Measurements from ENCODE around the gene HSD11B2.

The HSD11B2 gene

DNA sequence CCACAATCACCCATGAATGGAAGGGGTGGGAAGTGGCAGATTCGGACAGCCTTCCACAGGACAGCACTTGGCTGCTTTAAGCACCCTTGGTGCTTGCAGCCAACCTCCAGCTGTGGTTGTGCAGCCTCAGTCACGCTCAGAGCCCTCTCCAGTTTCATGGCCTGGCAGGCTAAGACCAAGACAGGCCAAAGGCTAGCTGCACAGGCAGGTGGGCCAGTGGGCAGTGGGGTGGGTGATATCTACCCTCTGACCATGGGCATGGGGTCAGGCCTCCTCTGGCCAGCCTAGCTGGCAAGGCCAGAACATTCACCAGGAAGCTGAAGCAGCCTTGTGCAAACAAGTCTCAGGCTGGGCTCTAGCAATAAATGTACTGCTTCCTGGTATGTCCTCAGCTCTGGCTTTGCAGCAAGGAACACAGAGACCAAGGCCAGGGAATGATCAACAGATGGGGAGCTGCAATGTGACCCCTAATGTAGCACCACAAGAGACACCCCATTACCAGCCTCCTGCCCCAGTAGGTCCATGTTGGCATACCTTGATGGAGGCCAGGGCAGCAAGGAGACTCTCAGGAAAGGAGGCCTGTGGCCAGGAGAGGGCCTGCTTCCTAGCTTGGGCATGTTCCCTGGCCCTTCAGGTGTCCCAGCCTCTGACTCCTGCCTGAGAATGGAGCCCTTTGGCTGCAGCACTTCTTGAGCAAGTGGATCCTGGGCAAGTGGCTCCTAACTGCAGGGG lies 20.9 kb downstream of the HSD11B2 start:
- no peak for DNase-seq (ENCODE audit: low spot score)

- no peak for DNase-seq (ENCODE audit: low spot score)
These were observed 23.2 kb downstream of the HSD11B2 start for GRCh38 chr16:67454104-67454503.

- DNase-seq (ENCODE audit: low spot score), result no peak
These were observed 23.9 kb downstream of the HSD11B2 start for GRCh38 chr16:67454852-67455251.

DNA sequence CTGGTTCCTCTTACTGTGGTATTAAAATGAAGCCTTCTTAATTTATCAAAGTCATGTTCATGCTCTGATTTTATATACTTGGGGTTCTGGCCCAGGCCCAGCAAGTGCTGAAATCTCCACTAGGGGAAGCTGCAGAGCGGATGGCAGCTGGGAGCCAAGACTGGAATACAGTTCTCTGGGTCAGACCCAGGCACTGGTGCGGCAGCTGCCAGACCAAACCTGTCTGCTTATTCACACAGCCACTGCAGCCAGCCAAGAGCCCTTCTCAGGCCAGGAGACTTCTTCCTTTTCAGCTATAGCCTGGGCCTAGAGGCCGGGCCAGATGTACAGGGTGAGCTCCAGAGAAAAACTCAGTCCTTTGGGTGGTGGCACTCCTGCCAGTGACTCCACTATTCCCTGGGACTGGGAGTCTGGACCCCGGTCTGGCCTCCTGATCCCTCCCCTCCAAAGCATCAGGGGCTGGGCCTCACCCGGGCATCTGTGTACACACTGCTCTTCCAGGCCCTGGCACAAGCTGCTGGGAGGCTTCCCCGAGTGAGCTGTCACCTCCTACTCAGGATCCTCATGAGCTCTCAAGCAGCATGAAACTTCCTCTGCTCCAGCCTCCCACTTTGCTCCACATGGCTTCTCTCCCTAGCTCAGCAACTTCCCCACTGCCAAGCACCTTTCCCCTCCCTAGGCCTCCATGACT lies 25.6 kb downstream of the HSD11B2 start:
- no peak for DNase-seq (ENCODE audit: low spot score)

DNA sequence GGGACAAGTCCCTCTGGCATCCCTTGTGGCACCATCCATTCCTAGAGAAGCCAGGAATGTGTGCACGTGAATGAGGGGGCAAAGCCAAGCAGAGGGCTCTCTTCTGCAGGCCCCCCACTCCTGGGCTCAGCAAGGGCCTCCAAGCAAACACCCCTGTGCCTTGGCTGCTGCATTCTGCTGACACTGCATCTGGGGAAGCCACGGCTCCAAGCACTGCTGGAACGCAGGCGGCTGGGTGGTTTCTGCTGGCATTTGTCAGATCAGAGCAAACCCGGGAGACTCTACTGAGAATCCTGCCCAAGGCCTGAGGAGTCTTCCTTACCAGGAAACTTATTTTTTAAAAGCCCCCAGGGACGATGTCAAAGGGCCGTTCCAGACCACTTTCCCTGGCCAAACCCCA lies 26.7 kb downstream of the HSD11B2 start:
- DNase-seq (ENCODE audit: low spot score), result no peak

- no peak for DNase-seq (ENCODE audit: low spot score)
These were observed 27.3 kb downstream of the HSD11B2 start for GRCh38 chr16:67458121-67458641.

DNA sequence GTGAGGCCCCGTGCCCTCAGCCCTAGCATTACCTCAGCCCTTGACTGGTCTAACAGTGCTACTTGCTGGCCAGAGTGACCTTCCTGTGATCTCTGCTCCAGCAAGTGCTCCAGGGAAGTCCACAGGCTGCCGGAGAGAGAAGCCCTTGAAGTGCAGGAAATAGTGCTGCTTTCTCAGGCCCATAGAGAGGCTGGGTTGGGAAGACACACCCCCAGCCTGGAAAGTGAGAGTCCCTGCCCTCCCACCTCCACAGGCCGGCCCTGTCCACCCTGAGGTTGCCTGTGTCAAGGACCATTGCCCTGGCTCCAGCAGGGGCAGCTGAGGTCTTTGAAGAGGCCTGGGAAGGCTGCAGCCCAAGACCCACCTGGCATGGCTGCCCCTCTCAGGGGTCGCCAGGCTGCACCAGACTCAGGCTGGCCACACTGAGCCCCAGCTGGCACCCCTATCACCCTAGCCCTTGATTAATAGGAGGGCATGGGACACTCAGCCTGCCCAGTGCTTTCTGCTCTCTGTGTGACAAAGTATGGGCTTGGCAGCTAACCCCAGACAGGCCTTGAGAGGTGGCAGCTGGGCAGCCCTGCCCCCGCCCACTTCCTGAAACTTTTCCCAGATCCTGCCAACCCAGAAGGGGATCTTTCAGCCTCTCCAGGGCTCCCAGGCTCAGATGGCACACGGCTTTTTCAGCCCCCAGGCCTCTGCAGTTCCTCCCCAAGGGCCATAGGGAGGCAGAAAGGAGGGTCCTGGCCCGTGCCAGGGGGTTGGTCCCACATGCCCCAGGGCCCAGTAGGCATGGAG lies 28.3 kb downstream of the HSD11B2 start:
- DNase-seq (ENCODE audit: low spot score), result no peak

DNA sequence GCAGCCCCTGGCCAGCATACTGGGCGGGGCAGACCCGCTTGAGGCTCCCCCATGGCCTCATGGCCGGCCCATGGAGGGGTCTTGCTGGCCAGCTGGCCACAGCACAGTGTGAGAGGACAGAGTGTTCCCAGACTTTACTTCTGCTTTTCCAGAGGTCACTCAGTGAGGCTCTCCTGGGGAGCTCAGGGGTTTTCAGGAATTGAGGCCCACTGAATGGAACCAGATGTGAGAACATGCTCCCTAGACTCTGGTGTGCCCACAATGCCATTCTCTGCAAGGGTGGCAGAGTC lies 28.9 kb downstream of the HSD11B2 start:
- no peak for DNase-seq (ENCODE audit: low spot score)

GRCh38 chr16:67460168-67460567 lies 29.2 kb downstream of the HSD11B2 start:
- DNase-seq (ENCODE audit: low spot score), result no peak

DNA sequence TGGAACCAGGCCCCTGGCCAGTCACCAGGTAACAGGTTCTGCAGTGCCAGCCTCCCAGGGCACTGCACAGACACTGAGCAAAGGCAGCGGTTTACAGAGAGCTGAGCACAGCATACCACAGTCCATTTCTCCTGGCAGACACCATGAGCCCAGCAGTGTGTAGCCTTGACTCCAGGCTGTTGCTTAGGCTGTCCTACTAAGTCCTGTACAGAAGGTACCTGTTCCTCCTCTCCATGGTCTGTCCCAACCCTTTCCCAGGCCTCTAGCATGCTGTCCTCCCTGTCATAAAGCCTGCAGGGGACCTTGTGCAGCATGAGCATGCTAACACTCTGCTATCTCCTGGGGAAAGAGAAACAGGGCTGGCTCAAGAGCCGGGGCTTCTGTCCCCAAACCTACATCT lies 30.0 kb downstream of the HSD11B2 start:
- no peak for DNase-seq (ENCODE audit: low spot score)

DNA sequence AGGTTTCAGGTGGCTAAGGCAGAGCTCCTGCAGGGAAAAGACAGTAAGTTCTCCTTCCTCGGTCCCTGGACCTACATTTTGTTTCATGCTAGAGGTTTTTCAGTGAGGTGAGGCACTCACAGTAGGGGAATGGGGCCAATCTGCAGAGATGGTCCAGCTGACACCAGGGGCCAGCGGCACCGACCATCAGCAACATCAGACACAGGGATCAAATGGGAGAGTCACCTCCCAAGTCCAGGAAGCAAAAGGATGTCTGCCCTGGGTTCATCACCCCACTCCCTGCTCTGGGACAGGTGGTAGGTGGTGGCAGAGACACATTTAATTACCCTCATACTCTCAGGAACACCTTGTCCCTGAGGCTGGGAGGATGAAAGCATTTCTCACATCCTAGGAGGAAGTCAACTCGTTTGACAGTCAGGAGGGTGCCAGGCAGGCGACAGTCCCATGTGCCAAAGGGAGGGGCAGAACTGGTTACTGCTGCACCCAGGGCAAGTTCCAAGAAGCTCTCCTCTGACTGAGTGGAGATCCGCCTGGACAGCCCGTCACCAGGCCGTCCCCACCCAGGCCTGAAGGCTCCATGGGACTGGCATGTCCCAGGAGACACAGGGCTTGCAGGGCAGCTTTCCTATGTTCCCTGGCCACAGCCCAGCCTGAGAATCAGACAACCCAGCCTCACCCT lies 30.8 kb downstream of the HSD11B2 start:
- DNase-seq (ENCODE audit: low spot score), result no peak

DNA sequence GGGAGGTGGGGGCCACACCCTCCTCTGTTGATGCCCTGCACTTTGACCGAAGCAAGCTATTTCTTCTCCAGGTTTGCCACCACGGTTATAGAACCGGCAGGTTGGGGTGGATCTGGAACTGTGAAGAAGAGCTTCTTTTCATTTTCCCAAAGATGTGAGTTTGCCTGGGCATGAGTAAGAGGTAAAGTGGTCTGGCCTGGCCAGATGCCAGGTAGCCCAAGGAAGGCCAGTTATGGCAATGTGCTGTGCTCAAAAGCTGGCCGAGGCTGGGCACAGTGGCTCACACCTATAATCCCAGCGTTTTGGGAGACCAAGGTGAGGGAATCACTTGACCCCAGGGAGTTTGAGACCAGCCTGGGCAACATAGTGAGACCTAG lies 31.3 kb downstream of the HSD11B2 start:
- DNase-seq (ENCODE audit: low spot score), result no peak

GRCh38 chr16:67463059-67463458 lies 32.1 kb downstream of the HSD11B2 start:
- DNase-seq (ENCODE audit: low spot score), result no peak

DNA sequence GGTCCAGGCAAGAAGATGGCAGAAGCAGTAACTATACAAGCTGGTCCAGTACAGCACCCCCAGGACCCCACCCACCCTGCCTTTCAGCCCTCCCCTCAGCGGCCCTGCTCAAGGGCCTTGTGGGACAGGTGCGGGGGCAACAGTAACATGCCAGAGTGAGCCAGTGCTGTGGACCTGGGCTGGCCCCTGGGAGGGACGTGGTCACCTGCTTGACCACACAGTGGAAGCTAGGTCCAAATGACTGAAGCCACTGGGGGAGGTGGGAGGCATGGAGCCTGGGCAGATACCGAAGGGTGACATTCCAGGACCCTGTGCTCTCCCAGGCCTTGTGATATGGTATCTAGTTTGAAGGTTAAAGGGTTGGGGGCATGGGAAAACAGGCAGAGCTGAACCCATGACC lies 32.8 kb downstream of the HSD11B2 start:
- no peak for DNase-seq (ENCODE audit: low spot score)

DNA sequence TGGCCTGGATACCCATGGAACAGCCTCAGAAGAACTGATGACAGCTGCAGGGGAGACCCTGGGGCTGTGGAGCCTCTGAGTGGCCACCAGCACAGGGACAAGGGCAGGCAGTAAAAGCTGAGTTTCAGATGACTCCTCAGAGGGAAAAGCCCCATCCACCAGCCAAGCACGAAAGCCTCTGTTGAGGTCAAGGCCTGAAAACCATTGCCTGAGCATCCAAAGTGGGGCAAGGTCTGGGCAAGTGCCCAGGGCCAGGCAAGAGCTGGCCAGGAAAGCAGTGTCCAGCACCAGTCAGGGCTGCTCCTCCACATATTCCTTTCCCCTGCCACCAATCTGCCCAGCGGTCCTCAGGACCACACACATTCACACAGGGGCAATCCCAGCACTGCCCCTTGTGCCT lies 33.6 kb downstream of the HSD11B2 start:
- DNase-seq (ENCODE audit: low spot score), result no peak

DNA sequence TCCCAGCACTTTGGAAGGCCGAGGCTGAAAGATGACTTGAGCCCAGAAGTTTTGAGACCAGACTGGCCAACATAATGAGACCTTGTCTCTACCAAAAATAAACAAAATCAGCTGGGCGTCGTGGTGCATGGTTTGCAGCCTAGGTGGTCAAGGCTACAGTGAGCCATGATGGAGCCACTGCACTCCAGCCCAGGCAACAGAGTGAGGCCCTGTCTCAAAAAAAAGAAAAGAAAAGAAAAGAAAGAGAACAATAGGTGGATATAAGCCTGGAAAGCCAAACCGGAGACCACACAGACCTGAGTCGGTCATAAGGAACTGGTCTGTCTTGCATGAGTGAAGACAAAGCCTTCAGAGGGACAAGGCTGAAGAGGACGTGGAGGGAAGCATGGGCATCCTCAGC lies 35.7 kb downstream of the HSD11B2 start:
- DNase-seq (ENCODE audit: low spot score), result no peak

DNA sequence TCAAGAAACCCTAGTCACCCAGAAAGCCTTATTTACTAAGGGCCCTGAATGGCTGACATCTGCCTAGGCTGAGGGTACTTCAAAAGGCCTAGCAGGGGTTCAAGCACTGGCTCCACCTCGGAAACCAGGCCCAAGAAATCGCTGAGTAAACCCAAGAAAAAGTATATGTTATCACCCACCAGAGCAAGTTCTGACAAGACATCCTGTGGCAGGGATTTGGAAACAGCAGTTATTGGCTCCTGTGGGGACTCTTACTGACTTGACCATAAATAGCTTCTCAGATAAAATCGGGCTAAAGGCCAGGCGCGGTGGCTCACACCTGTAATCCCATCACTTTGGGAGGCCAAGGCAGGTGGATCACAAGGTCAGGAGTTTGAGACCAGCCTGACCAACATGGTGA lies 37.8 kb downstream of the HSD11B2 start:
- DNase-seq (ENCODE audit: low spot score), result no peak

GRCh38 chr16:67470359-67470758 lies 39.4 kb downstream of the HSD11B2 start:
- DNase-seq (ENCODE audit: low spot score), result no peak

GRCh38 chr16:67471758-67472384 lies 41.0 kb downstream of the HSD11B2 start:
- no peak for DNase-seq (ENCODE audit: low spot score)

GRCh38 chr16:67474551-67475455 lies 43.9 kb downstream of the HSD11B2 start:
- no peak for DNase-seq (ENCODE audit: low spot score)

DNA sequence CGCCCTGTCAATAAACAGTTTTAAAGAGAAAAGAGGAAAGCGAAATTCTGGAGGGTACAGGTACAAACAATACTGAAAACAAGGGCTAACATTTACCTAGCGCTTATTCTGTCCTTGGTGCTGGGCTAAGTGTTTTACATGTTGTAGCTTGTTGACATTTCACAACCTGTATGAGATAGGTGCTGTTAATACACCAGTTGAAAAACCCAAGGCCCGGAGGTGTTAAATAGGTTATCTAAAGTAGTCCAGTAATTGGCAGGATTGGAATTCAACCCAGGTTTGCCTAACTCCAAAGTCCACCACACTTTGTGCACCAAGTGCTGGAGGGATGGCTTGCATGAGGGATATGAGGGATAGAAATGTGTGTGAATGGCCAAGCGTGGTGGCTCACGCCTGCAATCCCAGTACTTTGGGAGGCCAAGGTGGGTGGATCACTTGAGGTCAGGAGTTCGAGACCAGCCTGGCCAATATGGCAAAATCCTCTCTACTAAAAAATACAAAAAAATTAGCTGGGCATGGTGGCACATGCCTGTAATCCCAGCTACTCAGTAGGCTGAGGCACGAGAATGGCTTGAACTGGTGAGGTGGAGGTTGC lies 47.1 kb downstream of the HSD11B2 start:
- DNase-seq (ENCODE audit: low spot score), result no peak
